Urinary bladder (tissue), 4 donors: Measurements from ENCODE around the gene MTMR12. TPM values are rescaled to one million over a fixed set of nuclear protein-coding genes. Genes with fewer than 3 reads are reported as not detected.

Experiments
- DNase-seq: peaks from one replicate; pipeline ENCODE4 v3.0.0-alpha.2; 2015; ENCODE audit errors: extremely low spot score
- H3K27ac ChIP-seq: one replicate; pipeline ENCODE4 v1.5.1; 2013; ENCODE audit warnings: low read depth, mild to moderate bottlenecking, moderate library complexity
- H3K36me3 ChIP-seq: one replicate; pipeline ENCODE4 v1.6.1; 2013; ENCODE audit warnings: mild to moderate bottlenecking, moderate library complexity; ENCODE audit not compliant: insufficient read depth
- H3K4me1 ChIP-seq: one replicate; pipeline ENCODE4 v1.6.1; 2013; ENCODE audit warnings: mild to moderate bottlenecking, moderate library complexity; ENCODE audit not compliant: insufficient read depth
- H3K4me3 ChIP-seq: one replicate; pipeline ENCODE4 v1.5.1; 2013; ENCODE audit warnings: low read depth, low read length
- WGBS: extraction: QIAGEN DNeasy Blood & Tissue Kit; methylation state at CpG from one replicate; pipeline ENCODE4 v1.1.7; 2013; 5-methylcytosine and 5-hydroxymethylcytosine counted together
- polyA plus RNA-seq: library from polyadenylated mRNA; stranded (reverse); fragments of 200-250 nt; gene quantifications from one replicate; pipeline ENCODE4 v1.2.3, GENCODE V29; 2013
- total RNA-seq: library from RNA; depleted of rRNA; stranded (reverse); fragments of >200 nt; gene quantifications from one replicate; pipeline ENCODE4 v1.2.3, GENCODE V29; 2014
- donor health status: healthy with polysubstance abuse.
- donor health status: healthy.

The MTMR12 gene
- total and polyA plus RNA-seq, 2 donors, result 24.8 to 32.6 TPM

- H3K4me3 ChIP-seq, result no peak overlapping the region
- peaks cover 4% of the 10 kb centered on the region for H3K36me3 ChIP-seq
- no peak overlapping the region for H3K27ac ChIP-seq
- 80% methylated on average over 7 of the region's 7 CpGs for WGBS
- H3K4me1 ChIP-seq, result no peaks in the 10 kb centered on the region
- no peak for DNase-seq
These were observed 71.5 kb downstream of the MTMR12 start for GRCh38 chr5:32241034-32241783.

- Histone ChIP-seq H3K4me1 (no peaks in the 10 kb centered on the region), H3K36me3 (peaks cover 4% of the 10 kb centered on the region), H3K4me3 (no peak overlapping the region), H3K27ac (no peak overlapping the region)
- 97% methylated on average over 5 of the region's 5 CpGs for WGBS
- DNase-seq, result no peak
These were observed 73.4 kb downstream of the MTMR12 start for GRCh38 chr5:32239385-32239784.

GRCh38 chr5:32233696-32234447 lies 78.9 kb downstream of the MTMR12 start:
- 65% methylated on average over 10 of the region's 10 CpGs for WGBS
- Histone ChIP-seq H3K4me1 (no peaks in the 10 kb centered on the region), H3K27ac (no peak overlapping the region), H3K36me3 (no peaks in the 10 kb centered on the region), H3K4me3 (no peak overlapping the region)
- no peak for DNase-seq

- WGBS, result 76% methylated on average over 3 of the region's 3 CpGs
- Histone ChIP-seq H3K27ac (no peak overlapping the region), H3K4me3 (no peak overlapping the region), H3K4me1 (no peaks in the 10 kb centered on the region), H3K36me3 (no peaks in the 10 kb centered on the region)
- no peak for DNase-seq
These were observed 79.5 kb downstream of the MTMR12 start for GRCh38 chr5:32233220-32233695.

- 55% methylated on average over 11 of the region's 11 CpGs for WGBS
- Histone ChIP-seq H3K4me3 (no peak overlapping the region), H3K36me3 (no peaks in the 10 kb centered on the region), H3K4me1 (no peaks in the 10 kb centered on the region), H3K27ac (no peak overlapping the region)
- DNase-seq, result peak; percentile 26
These were observed 80.1 kb downstream of the MTMR12 start for GRCh38 chr5:32232441-32233219.

DNA sequence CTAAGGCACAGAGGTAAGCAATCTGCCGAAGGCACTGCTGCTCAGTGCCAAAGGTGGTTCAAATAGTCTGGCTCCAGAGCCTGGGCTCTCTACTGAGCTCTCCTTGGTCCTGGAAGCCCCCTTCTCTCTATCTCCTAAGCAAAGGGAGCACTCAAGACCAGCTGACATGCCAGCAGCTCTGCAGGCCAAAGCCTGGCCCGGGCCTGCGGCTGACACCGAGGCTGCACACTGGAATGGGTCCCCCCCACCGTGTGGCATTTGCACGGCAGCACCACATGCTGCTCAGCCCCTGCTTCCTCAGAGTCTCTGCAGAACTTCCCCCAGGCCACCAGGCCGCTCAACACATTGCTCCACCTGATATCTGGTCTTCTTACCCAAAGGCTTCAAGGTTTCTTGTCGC lies 80.8 kb downstream of the MTMR12 start:
- no peak for DNase-seq
- no peak overlapping the region for H3K27ac ChIP-seq
- no peak overlapping the region for H3K4me3 ChIP-seq
- no peaks in the 10 kb centered on the region for H3K4me1 ChIP-seq
- WGBS, result 70% methylated on average over 8 of the region's 8 CpGs
- no peaks in the 10 kb centered on the region for H3K36me3 ChIP-seq

DNA sequence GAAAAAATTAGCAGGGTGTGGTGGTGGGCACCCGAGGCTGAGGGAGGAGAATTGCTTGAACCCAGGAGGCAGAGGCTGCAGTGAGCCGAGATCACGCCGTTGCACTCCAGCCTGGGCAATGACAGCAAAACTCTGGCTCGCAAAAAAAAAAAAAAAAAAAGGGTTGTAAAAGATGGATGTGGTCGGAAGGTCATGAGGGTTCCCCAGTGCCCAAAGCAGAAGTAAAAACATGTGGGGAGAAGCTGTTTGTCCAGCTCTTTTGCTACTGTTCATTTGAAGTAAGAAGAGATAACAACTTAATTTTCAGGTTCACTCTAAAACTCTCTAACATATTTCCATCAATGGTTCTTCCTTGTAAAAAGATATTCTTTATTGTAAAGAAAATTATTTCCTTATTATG lies 81.5 kb downstream of the MTMR12 start:
- DNase-seq, result no peak
- no peak overlapping the region for H3K27ac ChIP-seq
- no peaks in the 10 kb centered on the region for H3K4me1 ChIP-seq

DNA sequence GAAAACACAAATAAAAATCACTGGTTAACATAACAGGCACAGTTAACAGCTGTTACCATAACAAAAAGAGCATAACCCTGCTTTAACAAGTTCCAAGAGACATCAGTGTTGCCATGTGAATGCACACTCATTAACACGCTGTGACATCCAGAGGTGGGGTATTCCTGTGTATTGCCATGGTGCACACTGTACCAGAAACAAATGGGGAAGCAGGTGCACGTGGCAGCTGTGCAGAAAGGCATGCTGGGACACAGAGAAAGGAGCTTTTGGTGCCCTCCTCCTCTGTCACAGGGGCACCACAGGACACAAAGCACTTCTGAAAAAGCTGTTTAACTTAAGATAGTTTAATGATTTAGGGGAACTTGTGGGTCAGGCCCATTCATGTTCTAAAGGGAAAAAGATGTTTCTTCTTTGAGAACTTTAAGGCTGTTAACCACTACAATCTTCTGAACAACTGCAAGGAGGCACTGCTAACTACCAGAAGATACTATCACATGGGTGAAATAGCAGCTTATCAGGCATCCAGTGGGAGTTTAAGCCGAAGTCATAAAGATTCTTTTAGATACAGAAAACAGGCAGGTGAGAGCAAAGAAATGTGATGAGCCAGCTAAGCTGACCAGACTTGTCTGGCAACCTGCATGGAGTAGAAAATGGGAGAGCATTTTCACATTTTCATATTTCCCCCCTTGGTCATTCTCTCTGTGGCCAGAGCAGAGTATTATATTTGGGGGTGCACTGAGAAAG lies 82.2 kb downstream of the MTMR12 start:
- no peak overlapping the region for H3K4me3 ChIP-seq
- peak; percentile 32 for DNase-seq
- no peak overlapping the region for H3K27ac ChIP-seq
- H3K36me3 ChIP-seq, result no peaks in the 10 kb centered on the region
- 57% methylated on average over 3 of the region's 3 CpGs for whole genome bisulfite sequencing
- no peaks in the 10 kb centered on the region for H3K4me1 ChIP-seq

More for the DNA sequence above, 81.5 kb downstream of the MTMR12 start:
- no peak overlapping the region for H3K4me3 ChIP-seq
- WGBS, result 68% methylated on average over 6 of the region's 6 CpGs
- H3K36me3 ChIP-seq, result no peaks in the 10 kb centered on the region

- DNase-seq, result no peak
- no peak overlapping the region for H3K27ac ChIP-seq
- no peak overlapping the region for H3K4me3 ChIP-seq
- H3K36me3 ChIP-seq, result no peaks in the 10 kb centered on the region
- WGBS, result 93% methylated on average over 14 of the region's 14 CpGs
- H3K4me1 ChIP-seq, result no peaks in the 10 kb centered on the region
These were observed 83.2 kb downstream of the MTMR12 start for GRCh38 chr5:32229586-32229985.

DNA sequence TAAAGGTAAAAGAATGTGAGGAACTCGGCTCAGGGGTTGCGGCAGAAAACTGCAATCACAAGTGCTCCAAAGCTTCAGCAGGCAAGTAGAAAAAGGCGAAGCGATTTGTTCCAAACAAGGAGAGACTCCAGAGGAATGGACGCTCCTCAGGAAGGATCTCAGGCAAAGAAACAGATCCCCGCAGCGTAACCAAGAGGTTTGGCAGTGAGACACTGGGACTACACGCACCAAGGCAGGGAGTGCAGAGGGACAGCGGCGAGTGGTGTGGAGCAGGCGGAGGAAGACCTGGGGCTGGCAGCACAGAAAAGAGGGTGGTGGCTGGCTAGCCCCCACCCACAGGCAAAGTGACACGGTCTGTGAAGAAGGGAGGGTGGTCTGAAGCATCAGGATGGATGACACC lies 83.9 kb downstream of the MTMR12 start:
- Histone ChIP-seq H3K4me1 (no peaks in the 10 kb centered on the region), H3K4me3 (no peak overlapping the region), H3K36me3 (no peaks in the 10 kb centered on the region), H3K27ac (no peak overlapping the region)
- DNase-seq, result no peak
- 88% methylated on average over 12 of the region's 12 CpGs for WGBS

DNA sequence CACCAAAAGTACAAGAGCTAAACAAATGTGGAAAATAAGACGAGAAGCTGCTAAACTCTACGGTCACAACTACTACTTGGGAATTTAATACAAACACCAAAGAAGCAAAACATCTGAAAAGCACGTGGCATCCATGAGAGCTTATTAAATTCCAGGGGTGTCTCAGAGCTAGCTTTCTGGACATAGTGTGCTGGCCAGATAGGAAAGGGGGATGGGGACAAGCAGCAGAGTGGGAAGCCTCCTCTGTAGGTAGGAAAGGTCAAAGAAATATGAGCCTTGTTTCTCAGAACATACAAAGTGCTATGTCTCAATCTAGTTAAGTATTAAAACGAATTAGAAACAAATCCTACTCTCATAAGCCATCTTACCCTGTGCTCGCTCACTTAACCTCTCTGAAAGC lies 87.3 kb downstream of the MTMR12 start:
- no peak for DNase-seq
- 40% methylated on average over 5 of the region's 5 CpGs for WGBS

DNA sequence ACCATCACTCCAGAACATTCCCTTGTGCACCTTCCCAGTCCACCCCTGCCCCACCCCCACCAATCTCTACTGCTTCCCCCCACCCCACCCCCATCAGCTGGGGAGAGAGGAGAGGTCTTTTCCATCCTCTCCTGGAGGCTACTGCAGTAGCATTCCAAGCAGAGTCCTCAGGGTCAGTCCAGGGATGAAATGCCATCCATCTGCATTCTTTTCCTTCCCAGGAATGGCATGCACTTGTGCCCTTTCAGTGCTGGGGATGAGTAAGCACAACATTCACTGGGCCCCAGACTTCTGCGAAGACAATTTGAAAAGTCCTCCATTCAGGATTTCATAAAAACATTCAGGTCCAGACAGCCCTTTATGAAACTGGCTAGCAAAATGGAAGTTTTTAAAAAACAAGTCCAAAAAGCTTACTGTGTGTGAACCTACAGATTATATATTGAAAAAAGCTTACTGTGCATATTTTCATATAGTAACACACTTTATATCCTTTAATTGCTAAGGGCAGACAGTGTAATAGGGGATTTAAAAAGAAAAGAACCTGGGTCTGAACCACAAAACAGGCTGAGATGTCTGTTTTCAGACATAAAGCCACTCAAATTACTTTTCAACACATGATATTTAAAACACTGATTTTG lies 88.6 kb downstream of the MTMR12 start:
- no peak overlapping the region for H3K4me3 ChIP-seq
- DNase-seq, result no peak
- H3K36me3 ChIP-seq, result no peaks in the 10 kb centered on the region
- no peaks in the 10 kb centered on the region for H3K4me1 ChIP-seq
- WGBS, result 58% methylated on average over 1 of the region's 1 CpG
- no peak overlapping the region for H3K27ac ChIP-seq

More for the DNA sequence above, 87.3 kb downstream of the MTMR12 start:
- Histone ChIP-seq H3K36me3 (no peaks in the 10 kb centered on the region), H3K4me1 (no peaks in the 10 kb centered on the region), H3K27ac (no peak overlapping the region), H3K4me3 (no peak overlapping the region)
